IPS DF 19.7 (cell line): ENCODE results near the gene TRAF3IP1.

Experiments
- DNase-seq: peaks from one replicate; pipeline ENCODE4 v3.0.0-alpha.2; 2013; ENCODE audit warnings: low read depth, low spot score

Gene TRAF3IP1

DNA sequence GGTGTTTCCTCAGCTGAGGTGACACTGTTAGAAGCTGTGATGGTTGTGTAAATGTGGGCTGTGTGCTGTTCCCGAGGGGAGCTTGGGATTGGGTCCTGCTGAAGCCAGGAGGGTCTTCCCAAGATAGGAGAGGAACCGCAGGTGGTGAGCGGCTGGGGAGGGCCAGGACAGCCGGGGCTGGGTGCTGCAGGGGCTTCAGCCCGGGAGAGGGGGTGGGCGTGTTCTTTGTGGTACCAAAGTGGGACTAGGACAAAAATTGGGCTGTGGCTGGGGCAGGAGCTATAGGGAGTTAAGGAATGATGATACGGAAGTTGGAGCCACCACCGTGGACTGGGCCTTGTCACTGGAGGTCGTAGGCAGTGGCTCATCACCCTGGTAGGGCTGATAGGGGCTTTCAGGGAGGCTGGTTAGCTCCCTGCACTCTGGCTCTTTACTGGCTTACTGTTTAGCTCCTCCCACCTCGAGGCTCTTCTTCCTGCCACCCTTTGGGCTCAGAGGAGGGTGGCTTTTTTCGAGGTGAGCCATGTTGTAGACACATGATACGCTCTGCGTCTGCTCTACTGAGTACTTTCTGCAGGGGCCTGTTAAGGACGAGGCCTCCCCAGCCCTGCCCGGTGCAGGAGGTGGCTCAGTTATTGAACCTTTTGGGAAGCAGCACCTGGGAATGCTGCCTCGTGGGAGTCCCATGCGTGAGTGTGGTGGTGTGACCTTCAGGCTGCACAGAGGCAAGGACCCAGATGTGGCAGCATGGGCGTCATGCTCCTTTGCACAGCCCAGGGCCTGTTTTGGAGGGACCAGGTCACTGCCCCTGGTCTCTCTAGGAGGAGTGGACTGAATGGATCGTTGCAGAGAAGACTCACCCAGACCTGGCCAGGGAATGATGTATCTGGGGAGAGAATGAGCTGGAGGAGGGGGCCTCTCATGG, 128.0 kb downstream of the TRAF3IP1 start:
- DNase-seq, result no peak

DNA sequence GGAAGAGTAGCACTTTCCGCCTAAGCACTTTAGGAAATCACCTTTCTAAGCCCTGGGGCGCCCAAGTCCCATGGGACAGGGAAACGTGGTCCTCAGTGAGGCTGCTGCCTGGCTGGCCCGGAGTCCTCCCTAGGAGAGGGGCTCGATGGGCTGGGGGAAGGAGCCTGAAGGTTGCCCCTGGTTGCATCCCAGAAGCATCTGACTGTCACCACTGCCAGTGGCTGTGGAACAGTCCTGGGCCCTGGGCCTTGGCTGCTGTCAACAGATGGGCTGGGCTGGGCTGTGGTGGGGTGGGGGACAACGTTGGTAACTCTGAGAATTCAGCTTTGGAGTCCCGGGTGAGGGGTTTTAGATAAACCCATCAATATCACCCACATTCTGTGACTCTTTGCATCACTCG, 128.9 kb downstream of the TRAF3IP1 start:
- no peak for DNase-seq

DNA sequence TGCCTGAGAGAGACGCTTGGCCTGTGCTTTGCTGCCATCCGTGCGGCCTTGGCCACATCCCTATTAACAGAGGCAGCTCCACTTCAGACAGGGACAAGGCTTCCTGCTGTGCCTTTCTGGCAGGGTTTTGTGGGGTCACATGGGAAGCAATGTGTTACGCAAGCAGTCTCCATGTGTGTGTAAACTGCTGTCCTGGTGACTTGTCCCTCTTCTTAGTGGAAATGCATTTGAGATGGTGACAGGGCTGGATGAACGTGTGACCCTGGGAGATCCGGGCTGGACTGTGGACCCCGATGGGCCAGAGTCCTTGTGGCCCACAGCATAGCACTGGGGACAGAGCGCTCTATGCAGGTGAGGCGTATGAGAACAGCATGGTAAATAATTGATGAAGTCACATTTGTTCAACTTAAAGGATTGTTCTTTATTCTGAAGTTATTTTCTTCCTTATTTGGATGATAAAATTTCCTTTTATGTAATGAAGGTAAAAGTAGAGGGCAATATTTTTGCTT, 129.6 kb downstream of the TRAF3IP1 start:
- no peak for DNase-seq

DNA sequence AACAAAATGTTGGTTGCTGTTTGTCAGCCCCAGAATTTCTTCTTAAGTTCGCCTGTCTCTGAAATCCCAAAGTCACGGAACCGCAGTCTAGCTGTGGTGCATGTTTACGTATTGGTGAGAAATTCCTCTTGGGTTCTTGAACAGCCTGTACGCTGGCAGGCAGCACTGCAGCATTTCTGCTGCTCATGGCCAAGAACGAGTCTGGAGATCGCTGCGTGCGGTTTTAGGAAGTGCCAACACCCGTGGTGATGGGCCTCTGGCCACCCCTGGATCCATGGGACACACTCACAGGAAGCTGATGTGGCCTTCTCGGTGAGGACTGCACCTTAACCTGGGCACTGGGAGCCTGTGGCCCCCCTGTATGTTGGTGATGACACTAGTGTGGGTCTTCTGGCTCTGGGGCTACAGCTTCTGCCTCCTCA, 130.1 kb downstream of the TRAF3IP1 start:
- no peak for DNase-seq
